ENCODE data around the gene GATA1.

The GATA1 gene

DNA sequence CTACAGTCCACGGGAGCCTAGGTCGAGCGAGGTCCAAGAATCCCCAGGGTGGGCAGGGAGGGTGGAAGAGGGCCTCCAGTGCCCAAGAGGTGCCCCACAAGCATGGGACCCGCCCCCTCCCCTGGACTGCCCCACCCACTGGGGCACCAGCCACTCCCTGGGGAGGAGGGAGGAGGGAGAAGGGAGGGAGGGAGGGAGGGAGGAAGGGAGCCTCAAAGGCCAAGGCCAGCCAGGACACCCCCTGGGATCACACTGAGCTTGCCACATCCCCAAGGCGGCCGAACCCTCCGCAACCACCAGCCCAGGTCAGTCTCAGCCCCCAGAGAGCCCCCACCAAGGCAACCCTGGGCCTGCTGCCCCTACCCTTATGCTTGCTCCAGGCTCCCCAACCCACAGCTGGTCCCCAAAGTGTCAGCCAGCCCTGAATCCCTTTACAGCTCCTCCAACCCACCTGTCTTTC, at the start of gene GATA1:
Gene GATA1 (plus strand): TSS at position 250 of the 460 bp plus-strand sequence. CDS start 4,520 bp downstream, outside the sequence.
- DNase-seq, result no peak

DNA sequence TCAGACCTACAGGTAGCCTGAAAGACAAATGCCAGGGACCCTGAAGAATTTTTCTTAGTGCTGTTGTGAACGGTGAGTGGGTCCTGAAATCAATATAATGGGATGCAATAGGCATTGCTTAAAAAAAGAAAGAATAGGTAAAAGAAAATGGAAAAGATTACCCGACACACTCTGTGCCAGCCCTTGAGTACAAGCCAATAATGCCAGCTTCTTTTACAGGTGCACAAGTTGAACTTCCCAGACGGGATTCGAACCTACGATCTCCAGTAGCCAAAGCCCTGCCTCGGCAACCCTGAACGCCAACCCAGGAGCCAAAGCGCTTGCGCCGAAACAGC, 49.5 kb upstream of the GATA1 start:
- no peak for DNase-seq

DNA sequence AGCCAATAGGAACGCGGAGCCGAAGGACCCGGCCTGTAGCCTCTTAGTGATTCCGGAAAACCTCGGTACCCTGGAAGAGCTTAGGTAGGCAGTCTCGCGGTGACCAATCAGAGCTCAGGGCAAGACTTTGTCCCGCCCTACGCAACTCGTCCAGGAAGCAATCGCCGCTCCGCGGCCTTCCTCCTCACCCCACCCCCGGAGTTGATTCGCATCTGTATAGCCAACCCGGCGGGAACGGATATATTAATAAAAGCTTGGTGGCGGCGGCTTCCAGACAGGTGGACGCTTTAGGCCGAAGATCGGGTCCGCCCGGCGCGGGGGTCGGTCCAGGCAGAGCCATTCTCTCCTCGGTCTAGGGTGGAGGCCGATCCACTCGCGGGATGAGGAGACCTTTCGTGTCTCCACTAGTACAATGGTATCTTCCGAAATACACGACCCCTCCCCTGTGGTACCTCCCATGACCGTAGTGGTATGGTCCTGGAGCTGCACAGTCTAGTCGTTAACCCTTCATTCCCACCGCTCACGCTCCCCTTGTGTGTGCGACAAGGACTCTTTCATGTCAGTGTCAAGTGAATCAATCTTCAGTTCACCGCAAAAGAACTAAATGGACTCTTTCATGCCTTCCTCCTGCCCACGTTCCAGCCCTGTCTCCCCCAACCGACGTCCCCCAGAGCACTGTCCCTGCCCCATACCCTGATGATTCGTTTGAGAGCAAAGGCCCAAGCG, 49.0 kb upstream of the GATA1 start:
- DNase-seq, result peak; percentile 79

GRCh38 chrX:48737940-48738339, 48.5 kb upstream of the GATA1 start:
- no peak for DNase-seq

DNA sequence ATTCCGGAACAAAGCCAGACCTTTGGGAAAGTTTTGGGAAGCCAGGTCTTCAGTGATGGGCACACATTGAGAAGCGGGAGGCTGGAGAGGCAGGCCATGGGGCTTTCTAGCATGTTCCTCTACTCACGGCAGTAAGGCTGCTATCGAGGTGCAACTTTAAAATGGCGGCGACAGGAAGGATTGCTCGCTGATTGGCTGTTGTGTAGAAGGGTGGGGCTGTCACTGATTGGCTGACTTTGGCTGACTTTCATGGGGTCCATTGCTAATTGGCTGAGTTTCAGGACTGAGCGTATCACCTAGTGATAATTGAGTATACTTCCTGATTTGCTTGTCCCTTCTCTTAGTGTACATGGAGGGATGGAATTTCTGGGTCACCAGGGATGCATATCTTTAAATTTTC, 44.6 kb upstream of the GATA1 start:
- DNase-seq, result no peak

DNA sequence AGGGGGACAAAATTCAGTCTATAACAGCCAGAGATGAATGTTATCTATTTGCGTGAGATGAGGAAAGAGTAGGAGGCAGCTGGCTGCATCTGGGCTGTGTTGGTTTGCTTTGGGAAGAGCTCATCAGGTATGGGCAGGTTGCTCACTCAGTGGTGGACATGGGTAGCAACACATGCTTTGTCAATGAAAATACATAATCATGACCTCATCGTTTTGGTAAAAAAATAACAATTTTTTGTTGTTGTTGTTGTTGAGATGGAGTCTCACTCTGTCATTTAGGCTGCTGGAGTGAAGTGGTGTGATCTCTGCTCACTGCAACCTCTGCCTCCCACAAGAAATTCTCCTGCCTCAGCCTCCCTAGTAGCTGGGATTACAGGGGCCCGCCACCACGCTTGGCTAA, 41.2 kb upstream of the GATA1 start:
- DNase-seq, result no peak

- DNase-seq, result no peak
Observed at GRCh38 chrX:48747415-48748016, 38.9 kb upstream of the GATA1 start.

DNA sequence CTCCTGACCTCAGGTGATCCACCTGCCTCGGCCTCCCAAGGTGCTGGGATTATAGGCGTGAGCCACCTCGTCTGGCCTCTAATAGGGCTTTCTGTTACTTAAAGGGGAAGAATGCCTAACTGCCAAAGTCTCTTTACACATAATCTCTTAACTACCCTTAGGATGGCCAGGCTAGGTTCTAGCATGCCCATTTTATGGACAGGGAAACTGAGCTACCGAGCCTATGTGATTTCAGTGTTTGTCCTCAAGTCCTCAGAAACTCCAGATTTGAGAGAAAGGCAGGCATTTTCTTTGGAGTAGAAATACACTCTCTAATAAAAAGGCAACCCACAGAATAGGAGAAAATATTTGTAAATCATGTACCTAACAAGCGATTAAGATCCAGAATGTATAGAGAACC, 37.2 kb upstream of the GATA1 start:
- DNase-seq, result no peak

GRCh38 chrX:48751343-48751742, 35.0 kb upstream of the GATA1 start:
- DNase-seq, result no peak

DNA sequence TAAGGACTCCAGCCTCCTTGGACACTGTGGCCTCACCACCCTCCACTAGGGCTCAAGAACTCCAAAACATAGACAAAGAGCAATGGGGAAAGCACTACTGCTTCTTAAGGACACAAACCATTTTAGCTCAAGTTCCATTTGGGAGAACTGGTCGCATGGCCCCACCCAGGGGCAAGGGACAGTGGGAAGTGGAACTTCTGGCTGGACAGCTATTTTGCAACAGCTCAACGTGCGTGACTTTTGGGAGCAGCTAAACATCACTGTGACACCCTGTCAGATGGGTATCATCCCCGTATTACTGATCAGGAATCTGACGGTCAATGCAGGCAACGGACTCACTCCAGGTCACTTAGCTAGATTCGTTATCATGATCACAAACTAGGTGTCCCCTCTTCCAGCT, 33.9 kb upstream of the GATA1 start:
- no peak for DNase-seq

DNA sequence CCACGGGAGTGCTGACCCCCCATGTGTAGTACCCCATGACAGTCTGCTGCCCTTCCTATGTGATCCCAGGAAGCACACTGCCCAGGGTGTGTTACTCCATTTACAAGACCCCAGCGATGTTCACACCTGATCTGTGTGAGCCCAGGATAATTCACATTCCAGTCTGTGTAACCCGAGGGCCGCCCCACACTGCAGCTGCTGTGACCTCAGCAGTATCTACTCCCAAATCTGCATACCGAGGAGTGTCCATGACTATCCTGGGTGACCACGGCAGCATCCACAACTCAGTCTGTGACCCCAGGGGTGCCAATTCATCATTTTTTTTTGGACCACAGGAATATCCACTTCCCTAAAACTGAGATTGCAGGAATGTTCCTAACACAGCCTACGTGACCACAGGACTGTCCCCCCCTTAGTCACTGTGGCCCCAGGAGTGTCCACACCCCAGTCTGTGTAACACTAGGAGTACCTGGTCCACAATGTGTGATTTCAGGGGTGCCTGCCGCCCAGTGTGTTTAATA, 32.6 kb upstream of the GATA1 start:
- no peak for DNase-seq

DNA sequence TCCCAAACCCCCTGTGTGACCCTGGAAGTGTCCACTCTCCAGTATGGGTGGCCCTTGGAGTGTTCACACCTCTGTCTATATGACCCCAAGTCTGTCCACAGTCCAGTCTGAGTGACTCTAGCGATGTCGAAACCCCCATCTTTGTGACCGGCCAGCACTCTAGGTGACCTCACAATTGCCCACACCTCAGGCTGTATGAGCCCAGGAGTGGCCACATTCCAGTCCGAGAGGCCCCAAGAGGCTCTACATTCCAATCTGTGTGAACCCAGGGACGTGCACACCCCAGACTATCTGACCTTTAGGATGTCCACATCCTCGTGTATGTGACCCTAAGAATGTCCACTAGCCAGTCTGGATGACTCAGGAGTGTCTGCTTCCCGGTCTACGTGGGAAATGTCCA, 32.2 kb upstream of the GATA1 start:
- DNase-seq, result no peak

DNA sequence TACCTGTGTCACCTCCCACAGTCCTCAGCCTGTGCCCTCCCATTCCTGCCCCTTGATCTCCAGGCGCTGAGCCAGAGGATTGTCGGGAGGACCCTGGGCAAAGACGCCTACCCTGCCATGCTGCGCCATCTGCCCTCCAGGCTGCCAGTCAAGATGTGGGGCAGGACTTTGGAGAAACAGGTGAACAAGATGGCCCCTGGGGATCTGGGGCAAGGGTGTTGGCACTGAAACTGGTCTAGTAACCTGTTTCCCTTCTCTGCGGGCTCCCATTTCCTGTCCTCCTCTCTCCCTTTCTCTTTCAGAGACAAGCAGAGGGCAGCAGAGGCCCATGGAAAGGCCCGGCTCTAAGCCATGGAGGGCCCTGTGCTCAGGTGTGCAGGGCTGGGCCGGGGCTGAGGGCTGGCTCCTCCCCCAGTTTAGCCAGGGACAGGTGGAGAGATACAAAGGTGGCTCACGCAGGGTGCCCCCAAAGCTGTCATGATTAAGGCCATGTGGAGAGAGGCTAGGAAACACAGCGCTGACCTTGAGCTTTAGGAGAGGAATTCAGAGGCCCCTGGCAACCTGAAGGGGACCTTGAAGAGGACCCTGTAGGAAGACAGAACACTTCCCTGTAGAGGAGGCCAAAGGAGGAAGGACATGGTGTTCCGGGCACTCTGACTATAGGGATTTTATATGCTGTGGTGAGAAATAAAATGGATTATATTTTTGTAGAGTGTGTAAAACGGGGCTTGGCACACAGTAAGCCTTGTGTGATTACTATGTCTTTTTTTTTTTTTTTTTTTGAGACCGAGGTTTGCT, 24.5 kb upstream of the GATA1 start, which contains the start of gene GLOD5:
Gene GLOD5 (plus strand): TSS at position 74 of the 798 bp plus-strand sequence. CDS start 44 bp downstream, at position 118.
- no peak for DNase-seq

DNA sequence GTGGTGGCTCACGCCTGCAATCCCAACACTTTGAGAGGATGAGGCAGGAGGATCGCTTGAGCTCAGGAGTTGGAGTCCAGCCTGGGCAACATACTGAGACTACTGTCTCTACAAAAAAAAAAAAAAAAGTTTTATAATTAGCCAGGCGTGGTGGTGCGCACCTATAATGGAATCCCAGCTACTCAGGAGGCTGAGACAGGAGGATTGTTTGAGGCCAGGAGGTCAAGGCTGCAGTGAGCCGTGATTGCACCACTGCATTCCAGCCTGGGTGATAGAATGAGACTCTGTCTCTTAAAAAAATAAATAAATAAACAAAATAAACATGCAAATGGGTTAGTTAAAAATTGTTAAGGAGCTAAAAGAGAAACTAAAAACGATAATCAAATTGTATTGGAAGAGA, 17.2 kb upstream of the GATA1 start:
- no peak for DNase-seq

DNA sequence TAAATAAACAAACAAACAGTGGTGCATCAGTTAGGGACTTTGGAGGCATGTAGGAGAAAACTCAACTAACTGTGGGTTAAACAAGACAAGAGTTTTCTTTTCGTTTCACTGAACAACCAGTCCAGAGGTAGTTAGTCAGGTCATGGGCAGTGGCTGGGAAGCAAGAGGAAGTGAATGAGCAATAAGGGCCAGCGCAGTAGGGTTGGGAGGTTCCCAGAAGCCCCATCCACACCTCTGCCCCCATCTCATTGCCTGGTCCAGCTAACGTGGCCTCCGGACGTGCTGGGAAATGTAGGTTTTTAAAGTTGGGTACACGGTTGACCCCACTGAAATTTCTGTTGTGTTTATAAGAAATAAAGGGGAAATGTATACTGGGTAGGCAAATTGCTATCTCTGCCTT, 16.1 kb upstream of the GATA1 start:
- no peak for DNase-seq

DNA sequence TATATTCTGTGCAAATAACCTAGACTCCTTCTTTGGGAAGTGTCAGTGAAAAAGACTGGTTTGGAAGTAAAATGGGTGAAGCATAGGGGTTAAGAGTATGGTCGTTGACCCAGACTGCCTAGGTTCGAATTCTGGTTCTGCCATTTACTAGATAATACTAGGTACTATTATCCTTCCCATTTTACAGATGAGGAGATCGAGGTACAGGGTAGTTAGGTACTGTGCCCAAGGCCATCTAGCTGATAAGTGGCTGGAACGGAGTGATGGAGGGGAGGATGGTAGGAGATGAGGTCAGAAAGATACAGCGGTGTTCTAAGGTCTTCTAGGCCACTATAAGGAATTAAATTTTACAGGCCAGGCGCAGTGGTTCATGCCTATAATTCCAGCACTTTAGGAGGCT, 13.8 kb upstream of the GATA1 start:
- no peak for DNase-seq

DNA sequence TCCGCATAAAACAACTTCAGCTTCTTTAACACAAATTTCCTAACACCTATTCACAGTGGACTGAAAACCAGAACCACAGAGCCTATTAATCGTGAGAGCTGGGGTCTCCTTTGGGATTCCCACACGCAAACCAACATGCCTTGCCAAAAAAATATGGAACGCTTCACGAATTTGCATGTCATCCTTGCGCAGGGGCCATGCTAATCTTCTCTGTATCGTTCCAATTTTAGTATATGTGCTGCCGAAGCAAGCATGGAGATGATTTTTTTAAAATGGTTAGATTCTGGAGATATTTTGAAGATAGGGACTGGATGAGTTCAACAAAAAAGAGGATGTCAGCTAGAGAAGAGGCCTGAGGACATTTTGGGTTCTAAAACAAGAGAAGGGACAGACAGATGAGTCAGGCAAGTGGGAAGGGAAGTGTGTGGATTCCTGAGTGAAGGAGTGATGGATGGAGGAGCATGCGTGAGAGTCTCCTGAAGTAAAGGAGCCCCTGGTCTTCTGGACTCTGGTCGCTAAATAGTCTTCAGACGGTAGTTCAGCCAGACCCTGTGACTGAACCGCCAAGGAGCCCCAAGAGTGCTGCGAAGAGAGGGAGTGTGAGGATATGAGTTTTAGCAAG, 9.5 kb upstream of the GATA1 start:
- no peak for DNase-seq

- DNase-seq, result no peak
Observed at GRCh38 chrX:48779399-48779798, 7.0 kb upstream of the GATA1 start.

DNA sequence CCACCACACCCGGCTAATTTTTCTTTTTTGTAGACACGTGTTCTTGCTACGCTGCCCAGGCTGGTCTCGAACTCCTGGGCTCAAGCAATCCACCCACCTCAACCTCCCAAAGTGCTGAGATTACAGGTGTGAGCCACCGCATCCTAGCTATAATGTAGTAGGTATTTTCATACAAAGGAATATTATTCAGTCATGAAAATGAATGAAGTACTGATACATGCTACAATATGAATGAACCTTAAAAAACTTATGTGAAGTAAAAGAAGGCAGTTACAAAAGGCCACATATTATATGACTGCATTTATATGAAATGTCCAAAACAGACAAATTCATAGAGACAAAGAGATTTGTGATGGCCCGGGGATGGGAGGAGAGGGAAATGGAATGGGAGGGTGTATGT, 4.7 kb upstream of the GATA1 start:
- no peak for DNase-seq

DNA sequence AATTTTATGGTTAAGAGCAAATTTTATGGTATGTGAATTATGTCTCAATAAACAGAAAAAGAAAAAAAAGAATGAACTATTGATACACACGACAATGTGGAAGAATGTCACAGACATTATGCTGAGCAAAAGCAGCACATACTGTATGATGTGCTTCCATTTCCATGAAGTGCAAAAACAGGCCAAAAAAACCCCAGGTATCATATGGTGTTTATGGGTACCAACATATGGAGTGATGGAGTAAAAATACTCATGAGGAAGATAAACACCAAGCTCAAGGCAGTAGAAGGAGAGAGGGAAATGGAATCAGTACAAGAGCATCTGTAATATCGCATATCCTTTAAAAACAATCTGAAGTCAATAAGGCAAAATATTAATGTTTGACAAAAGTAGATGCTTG, 4.2 kb upstream of the GATA1 start:
- DNase-seq, result no peak

DNA sequence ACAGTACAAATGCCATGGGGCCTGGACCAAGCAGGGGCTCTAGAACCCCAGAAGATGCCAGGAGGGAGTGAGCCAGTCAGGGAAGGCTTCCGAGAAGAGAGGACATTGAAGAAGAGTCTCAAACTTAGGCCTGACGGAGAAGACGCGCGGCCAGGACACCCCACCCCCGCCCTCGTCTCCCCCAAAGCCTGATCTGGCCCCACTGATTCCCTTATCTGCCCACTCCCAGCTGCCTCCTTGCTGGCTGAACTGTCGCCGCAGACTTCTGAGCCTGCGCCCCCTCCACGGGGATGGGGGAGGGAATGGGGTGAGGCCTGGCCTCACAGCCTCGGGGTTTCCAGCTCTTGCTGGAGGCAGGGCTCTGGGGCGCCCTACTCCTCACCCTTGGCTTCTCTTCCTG, 3.6 kb upstream of the GATA1 start:
- no peak for DNase-seq

DNA sequence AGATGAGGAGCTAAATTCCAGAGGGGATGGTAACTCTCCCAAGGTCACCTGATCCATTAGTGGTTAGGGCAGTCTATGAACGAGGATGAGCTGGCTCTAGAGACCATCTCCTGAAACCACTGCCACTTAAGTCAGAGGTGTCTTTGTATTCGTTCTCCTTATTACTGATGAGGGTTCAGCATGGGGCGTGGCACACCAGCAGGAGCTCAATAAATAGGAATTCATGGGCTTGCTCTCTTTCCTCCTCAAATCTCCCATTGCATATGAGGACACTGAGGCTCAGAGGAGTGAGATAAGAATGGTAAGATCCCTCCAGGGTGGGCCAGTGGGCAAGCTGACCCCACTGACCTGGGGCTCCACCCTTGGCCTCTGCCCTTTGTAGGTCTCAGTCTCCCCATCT, 1.7 kb upstream of the GATA1 start:
- DNase-seq, result no peak

- no peak for DNase-seq
Observed at GRCh38 chrX:48785186-48785539, 1.2 kb upstream of the GATA1 start.

All from activated CD4-positive, CD25-positive, alpha-beta regulatory T cell treated with anti-CD3 and anti-CD28 coated beads, Interleukin-2, amount 50 U/mL, for 72 hours (primary cell).